Testis (tissue), 2 donors: ENCODE results near the gene RAB3IP.

Experiments used
- POLR2A ChIP-seq: fragments of 450-650 bp; IDR thresholded peaks from one replicate; pipeline ENCODE4 v1.6.1; 2017; ENCODE audit warnings: antibody characterized with exemption, mild to moderate bottlenecking, moderate library complexity
- TF ChIP-seq, protein P1 (sequence below), 3 experiments: fragments of 450-650 bp in 2 of 3; fragments of 200-600 bp in 1 of 3; sonication (generic) in 1 of 3; IDR thresholded peaks; one replicate each; pipeline ENCODE4 v1.5.1; 2016 to 2019; ENCODE audit warnings: antibody characterized with exemption in 3 of 3, mild to moderate bottlenecking in 2 of 3, moderate library complexity in 1 of 3

DNA sequence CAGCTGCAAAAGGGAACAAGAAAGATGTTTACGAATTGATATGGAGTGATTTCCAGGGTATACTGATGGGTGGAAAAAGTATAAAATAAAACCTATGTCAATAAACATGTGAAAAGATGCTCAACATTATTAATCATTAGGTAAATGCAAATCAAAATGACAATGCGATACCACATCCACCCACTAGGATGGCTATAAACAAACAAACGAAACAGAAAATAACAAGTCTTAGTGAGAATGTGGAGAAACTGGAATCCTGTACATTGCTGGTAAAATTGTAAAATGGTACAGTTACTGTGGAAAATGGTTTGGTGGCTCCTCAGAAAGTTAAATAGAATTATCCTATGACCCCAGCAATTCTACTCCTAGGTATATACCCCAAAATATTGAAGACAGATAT lies 30.0 kb upstream of the RAB3IP start:
- TF ChIP-seq, protein P1, sequence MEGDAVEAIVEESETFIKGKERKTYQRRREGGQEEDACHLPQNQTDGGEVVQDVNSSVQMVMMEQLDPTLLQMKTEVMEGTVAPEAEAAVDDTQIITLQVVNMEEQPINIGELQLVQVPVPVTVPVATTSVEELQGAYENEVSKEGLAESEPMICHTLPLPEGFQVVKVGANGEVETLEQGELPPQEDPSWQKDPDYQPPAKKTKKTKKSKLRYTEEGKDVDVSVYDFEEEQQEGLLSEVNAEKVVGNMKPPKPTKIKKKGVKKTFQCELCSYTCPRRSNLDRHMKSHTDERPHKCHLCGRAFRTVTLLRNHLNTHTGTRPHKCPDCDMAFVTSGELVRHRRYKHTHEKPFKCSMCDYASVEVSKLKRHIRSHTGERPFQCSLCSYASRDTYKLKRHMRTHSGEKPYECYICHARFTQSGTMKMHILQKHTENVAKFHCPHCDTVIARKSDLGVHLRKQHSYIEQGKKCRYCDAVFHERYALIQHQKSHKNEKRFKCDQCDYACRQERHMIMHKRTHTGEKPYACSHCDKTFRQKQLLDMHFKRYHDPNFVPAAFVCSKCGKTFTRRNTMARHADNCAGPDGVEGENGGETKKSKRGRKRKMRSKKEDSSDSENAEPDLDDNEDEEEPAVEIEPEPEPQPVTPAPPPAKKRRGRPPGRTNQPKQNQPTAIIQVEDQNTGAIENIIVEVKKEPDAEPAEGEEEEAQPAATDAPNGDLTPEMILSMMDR (IDR thresholded peaks at IDR 0.05): peak in 1 of 3 experiments; percentile 15
- no peak for TF ChIP-seq POLR2A
